Mucosa of stomach (tissue), 1 donor: Measurements from ENCODE around the gene MAP4K3.

Experiments used
- H3K27me3 ChIP-seq: one replicate; pipeline ENCODE4 v1.7.0; 2013; ENCODE audit warnings: mild to moderate bottlenecking, low read length; ENCODE audit not compliant: control insufficient read depth, insufficient read depth
- H3K36me3 ChIP-seq: one replicate; pipeline ENCODE4 v1.7.0; 2013; ENCODE audit warnings: low read length; ENCODE audit not compliant: control insufficient read depth, insufficient read depth
- H3K4me1 ChIP-seq: one replicate; pipeline ENCODE4 v1.7.0; 2013; ENCODE audit warnings: mild to moderate bottlenecking, low read length; ENCODE audit not compliant: control insufficient read depth, insufficient read depth
- H3K4me3 ChIP-seq: one replicate; pipeline ENCODE4 v1.7.0; 2013; ENCODE audit warnings: low read length
- H3K9ac ChIP-seq: one replicate; pipeline ENCODE4 v1.7.0; 2013; ENCODE audit warnings: mild to moderate bottlenecking, low read length, moderate library complexity
- H3K9me3 ChIP-seq: one replicate; pipeline ENCODE4 v1.7.0; 2013; ENCODE audit warnings: mild to moderate bottlenecking, low read length, moderate library complexity; ENCODE audit not compliant: control insufficient read depth
- donor health status: Pancreatic carcinoma.

The MAP4K3 gene

DNA sequence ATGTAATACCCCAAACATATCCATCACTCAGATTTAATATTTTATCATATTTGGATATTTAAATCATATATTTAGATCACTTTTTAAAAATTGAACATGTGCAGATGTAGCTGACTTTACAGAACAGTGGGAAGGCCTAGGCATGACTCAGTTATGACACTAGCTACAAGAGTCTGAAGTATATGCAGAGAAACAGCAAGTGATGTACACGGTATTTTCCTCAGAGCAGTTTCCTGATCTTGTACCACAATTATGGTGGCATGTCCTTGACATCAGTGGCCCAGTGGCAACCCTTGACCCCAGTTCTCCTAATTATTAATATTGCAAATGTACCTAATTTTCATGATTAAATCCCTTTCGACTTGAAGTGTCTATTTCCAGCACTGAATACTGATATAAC, 221.5 kb downstream of the MAP4K3 start:
- Histone ChIP-seq H3K36me3 (no peaks in the 10 kb centered on the region), H3K9me3 (no peaks in the 10 kb centered on the region), H3K27me3 (no peaks in the 10 kb centered on the region), H3K9ac (no peak overlapping the region), H3K4me3 (no peak overlapping the region), H3K4me1 (no peaks in the 10 kb centered on the region)

- Histone ChIP-seq H3K4me1 (no peaks in the 10 kb centered on the region), H3K4me3 (no peak overlapping the region), H3K36me3 (no peaks in the 10 kb centered on the region), H3K9ac (no peak overlapping the region), H3K27me3 (no peaks in the 10 kb centered on the region), H3K9me3 (no peaks in the 10 kb centered on the region)
Observed at GRCh38 chr2:39213015-39213414, 224.1 kb downstream of the MAP4K3 start.

DNA sequence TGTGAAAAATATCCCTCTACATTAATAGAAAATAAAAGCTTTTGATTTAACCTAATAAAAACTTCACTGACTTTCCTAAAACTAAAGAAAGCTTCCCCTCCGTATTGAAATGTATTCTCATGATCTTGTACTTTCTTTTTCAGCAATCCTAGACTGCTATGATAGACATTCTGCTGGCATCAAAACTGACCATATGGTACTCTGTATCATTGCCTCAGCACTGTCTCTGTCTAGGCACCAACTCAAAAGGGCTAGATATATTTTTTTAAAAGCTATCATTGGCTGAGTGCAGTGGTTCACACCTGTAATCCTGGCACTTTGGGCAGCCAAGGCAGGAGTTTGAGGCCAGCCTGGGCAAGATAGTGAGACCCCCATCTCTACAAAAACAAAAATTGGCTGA, 226.2 kb downstream of the MAP4K3 start:
- Histone ChIP-seq H3K4me1 (no peaks in the 10 kb centered on the region), H3K9me3 (no peaks in the 10 kb centered on the region), H3K27me3 (no peaks in the 10 kb centered on the region), H3K4me3 (no peak overlapping the region), H3K36me3 (no peaks in the 10 kb centered on the region), H3K9ac (no peak overlapping the region)

- Histone ChIP-seq H3K27me3 (no peaks in the 10 kb centered on the region), H3K4me1 (no peaks in the 10 kb centered on the region), H3K36me3 (no peaks in the 10 kb centered on the region), H3K9me3 (no peaks in the 10 kb centered on the region), H3K4me3 (no peak overlapping the region), H3K9ac (no peak overlapping the region)
Observed at GRCh38 chr2:39203382-39203781, 233.7 kb downstream of the MAP4K3 start.

DNA sequence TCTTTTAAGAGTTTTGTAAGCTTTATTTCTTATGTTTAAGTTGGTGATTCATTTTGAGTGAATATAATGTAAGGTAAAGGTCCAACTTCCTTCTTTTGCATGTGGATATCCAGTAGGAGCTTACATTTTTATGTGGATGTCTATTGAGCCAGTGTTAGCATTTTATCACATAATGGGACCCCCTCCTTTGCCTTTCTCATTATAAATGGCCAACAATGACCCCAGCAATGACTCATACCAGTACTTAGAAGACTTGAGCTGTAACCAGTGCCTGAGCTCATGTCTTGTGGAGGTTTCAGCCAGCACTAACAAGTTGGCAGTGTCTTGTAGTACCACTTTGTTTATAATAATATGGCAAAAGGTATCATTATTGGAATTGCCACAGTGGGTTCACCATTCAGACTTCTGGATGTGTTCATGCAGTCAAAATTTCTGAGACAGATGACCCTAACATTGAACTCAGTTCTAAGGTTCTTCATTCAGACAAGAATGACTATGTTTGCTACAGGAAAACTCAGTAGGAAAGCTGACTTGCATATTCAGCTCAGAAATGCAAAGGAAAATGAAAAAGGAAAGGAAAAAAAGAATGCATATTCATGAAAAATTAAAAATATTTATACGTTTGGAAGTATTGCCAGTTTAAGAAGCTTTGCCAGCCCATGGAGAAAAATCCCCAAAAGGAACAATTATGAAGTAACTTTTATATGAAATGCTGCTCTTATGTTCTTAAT, 234.3 kb downstream of the MAP4K3 start:
- Histone ChIP-seq H3K27me3 (no peaks in the 10 kb centered on the region), H3K9ac (no peak overlapping the region), H3K36me3 (no peaks in the 10 kb centered on the region), H3K9me3 (no peaks in the 10 kb centered on the region), H3K4me3 (no peak overlapping the region), H3K4me1 (no peaks in the 10 kb centered on the region)
